Endothelial cell of hepatic sinusoid (primary cell): ENCODE data around the gene GRID1.
"Not testable (repeated sequence)": the region's sequence is repeated elsewhere in the genome, so short reads cannot be mapped to it uniquely, and the experiment has no call there.

Experiments
- in situ Hi-C: cut with HindIII; loops from 2 replicates; pipeline ENCODE4 v1.10.0; 2017; ENCODE audit warnings: low sequenced_read_pairs

The GRID1 gene

GRCh38 chr10:86392723-86393094 is 26.1 kb upstream of the GRID1 start:
- in situ Hi-C loops, result no loop called here

GRCh38 chr10:86391986-86392722 is 25.6 kb upstream of the GRID1 start:
- in situ Hi-C loops, result no loop called here

- in situ Hi-C loops, result no loop called here
These were observed 24.7 kb upstream of the GRID1 start for GRCh38 chr10:86391236-86391840.

- in situ Hi-C loops, result no loop called here
These were observed 23.9 kb upstream of the GRID1 start for GRCh38 chr10:86390337-86391120.

GRCh38 chr10:86389441-86390193 is 23.0 kb upstream of the GRID1 start:
- in situ Hi-C loops, result no loop called here

GRCh38 chr10:86389109-86389440 is 22.5 kb upstream of the GRID1 start:
- in situ Hi-C loops, result not testable (repeated sequence)

GRCh38 chr10:86388119-86388704 is 21.6 kb upstream of the GRID1 start:
- in situ Hi-C loops, result no loop called here

GRCh38 chr10:86387178-86387794 is 20.7 kb upstream of the GRID1 start:
- in situ Hi-C loops, result no loop called here

GRCh38 chr10:86385806-86386205 is 19.2 kb upstream of the GRID1 start:
- in situ Hi-C loops, result no loop called here

GRCh38 chr10:86377797-86378146 is 11.2 kb upstream of the GRID1 start:
- in situ Hi-C loops, result no loop called here

GRCh38 chr10:86376852-86377796 is 10.5 kb upstream of the GRID1 start:
- in situ Hi-C loops, result no loop called here

GRCh38 chr10:86376403-86376802 is 9.8 kb upstream of the GRID1 start:
- in situ Hi-C loops, result no loop called here

GRCh38 chr10:86375204-86375603 is 8.6 kb upstream of the GRID1 start:
- in situ Hi-C loops, result no loop called here

- in situ Hi-C loops, result no loop called here
These were observed 8.1 kb upstream of the GRID1 start for GRCh38 chr10:86374664-86375063.

GRCh38 chr10:86373828-86374227 is 7.2 kb upstream of the GRID1 start:
- in situ Hi-C loops, result no loop called here

GRCh38 chr10:86373251-86373650 is 6.7 kb upstream of the GRID1 start:
- in situ Hi-C loops, result no loop called here

GRCh38 chr10:86372784-86373239 is 6.2 kb upstream of the GRID1 start:
- in situ Hi-C loops, result no loop called here

GRCh38 chr10:86372119-86372783 is 5.7 kb upstream of the GRID1 start:
- in situ Hi-C loops, result no loop called here

GRCh38 chr10:86371691-86372090 is 5.1 kb upstream of the GRID1 start:
- in situ Hi-C loops, result no loop called here
